22Rv1 (cell line): Measurements from ENCODE around the gene CCDC120.

Experiments
- H3K27ac ChIP-seq: fragments of 450-650 bp; 2 replicates; pipeline ENCODE4 v1.5.1; 2017
- ZFX ChIP-seq: fragments of 450-650 bp; IDR thresholded peaks from 2 replicates; pipeline ENCODE4 v1.6.1; 2017; ENCODE audit warnings: antibody characterized with exemption, borderline replicate concordance
- TF ChIP-seq, protein P1 (sequence below): fragments of 450-650 bp; IDR thresholded peaks from 2 replicates; pipeline ENCODE4 v1.5.1; 2017; ENCODE audit warnings: mild to moderate bottlenecking

Gene CCDC120

DNA sequence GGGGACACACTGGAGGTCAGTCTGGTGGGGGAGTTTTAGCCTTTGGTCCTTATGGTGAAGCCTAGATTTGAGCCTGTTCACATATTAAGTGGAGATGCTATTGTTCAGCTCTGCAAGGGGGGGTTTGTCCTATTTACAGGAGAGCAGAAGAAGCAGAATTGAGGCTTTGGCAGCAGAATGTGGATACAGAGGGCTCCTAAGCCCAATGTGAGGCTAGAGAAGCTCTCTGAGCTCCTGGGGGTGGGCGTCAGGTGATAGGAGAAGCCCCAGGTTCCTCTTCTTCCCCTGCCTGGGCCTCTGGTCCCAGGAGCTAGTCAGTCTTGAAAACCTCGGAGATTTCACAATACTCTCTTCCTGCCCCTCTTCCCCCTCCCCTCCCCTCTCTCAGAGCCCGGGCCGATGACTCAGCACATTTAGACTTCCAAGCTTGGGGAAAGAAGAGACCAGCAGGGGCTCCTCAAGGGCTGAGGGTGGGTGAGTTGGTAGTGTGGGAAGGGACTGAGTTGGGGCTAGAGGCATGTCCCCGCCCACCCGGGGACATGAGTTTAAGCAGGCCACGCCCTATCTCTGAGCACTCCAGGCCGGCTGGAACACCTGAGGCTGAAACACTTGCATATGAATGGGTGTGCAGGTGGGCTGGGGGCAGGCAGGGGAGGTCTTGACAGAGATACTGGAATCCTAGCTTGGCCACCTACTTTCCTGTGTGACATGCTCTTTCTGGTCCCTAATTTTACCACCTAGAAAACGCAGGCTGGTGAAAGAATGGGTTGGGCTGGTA is 19.0 kb upstream of the CCDC120 start:
- no peak for TF ChIP-seq ZFX
- TF ChIP-seq, protein P1, sequence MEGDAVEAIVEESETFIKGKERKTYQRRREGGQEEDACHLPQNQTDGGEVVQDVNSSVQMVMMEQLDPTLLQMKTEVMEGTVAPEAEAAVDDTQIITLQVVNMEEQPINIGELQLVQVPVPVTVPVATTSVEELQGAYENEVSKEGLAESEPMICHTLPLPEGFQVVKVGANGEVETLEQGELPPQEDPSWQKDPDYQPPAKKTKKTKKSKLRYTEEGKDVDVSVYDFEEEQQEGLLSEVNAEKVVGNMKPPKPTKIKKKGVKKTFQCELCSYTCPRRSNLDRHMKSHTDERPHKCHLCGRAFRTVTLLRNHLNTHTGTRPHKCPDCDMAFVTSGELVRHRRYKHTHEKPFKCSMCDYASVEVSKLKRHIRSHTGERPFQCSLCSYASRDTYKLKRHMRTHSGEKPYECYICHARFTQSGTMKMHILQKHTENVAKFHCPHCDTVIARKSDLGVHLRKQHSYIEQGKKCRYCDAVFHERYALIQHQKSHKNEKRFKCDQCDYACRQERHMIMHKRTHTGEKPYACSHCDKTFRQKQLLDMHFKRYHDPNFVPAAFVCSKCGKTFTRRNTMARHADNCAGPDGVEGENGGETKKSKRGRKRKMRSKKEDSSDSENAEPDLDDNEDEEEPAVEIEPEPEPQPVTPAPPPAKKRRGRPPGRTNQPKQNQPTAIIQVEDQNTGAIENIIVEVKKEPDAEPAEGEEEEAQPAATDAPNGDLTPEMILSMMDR, result no peak
- no peak overlapping the region for H3K27ac ChIP-seq

DNA sequence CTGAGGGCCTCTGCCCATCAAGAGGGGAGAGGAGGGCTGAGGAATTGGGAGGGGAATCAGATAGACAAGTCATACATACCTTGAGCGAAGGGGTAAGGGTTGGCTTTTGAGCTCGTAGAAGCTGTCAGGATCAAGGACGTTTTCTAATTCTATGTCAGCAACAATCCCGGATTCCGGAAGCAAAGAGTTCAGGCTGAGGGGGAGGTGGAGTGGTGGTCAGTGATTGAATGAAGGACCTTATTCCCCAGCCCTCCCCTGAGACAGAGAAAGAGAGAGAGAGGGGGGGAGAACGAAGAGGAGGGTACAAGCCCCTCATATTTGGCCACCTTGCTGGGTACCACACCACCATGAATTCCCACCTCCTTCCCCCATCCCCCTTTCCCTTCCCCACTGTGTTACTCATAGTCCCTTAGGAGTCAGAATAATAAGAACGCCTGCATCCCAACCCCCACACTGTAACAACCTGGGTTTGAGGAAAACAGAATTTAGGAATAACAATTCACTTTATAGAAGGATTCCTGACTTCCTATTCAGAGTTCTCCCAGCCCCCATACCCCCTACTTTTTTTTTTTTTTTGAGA is 18.3 kb upstream of the CCDC120 start:
- no peak overlapping the region for H3K27ac ChIP-seq
- no peak for TF ChIP-seq ZFX
- TF ChIP-seq, protein P1, result no peak

DNA sequence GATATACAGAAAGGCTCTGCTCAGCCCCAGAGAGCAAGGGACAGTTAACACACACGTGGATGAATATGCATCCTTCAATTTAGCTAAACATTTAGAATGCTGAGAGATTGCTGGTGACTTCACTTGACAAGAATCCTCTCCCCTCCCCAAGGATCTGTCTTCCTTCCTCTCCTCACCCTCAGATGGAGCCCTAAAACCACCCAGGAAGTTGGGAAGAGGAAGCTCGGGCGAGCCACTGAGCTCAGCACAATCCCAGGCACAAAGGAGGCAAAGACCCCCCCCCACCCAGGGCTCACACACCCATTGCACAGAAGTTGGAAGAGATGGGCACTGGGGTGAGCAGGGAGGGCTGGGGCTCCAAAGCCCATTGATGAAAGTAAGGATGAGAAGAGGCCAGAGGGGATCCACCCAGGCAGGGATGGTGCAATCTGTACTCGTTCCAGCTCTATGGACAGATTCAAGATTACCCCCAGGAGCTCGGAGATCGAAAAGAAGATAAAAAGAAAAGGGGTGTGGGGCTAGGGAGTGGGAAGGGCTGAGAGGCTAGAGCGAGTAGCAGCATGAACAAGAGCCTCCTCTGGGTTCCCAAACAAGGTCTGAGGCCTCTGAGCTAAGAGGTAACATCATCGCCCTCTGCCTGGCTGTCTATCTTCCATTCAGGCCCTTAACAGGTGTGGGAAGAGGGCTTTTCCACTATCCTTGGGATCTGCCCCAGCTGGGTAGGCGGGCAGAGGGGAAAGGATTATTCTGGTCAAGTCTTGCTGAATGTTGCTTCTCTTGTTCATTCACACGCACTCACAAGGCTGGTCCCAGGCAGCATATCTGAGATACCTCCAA is 16.8 kb upstream of the CCDC120 start:
- TF ChIP-seq ZFX, result no peak
- TF ChIP-seq, protein P1, result no peak
- H3K27ac ChIP-seq, result peak overlapping the region; percentile 58; the same call in 1 of the 2 replicates

DNA sequence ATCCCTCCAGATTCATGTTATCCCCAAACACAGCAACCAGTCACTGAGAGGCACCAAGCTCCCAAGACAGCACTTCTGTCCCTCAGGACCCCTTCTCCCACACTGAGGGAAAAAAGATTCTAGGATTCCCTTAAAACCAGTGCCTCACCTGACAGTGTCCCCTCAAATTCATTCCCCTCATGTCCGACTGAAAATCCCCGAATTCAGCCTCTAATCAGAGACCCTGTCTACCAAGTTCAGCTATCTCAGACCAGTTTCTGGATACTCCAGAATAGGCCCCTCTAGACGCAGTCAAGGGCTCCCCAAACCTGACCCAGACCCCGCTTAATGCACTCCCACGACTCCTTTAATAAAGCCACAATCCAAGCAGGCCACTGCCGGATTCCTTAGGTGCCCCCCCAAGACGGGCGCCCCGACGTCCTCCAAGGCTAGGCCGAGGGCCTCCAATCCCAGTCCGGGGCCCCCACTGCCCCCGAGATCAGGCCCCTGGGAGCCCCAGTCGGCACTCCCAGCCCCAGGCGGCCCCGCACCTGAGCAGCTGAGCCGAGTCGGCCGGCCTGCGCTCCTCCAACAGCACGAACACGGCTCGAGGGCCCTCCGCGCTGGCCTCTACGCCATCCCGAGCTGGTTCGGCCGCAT is 16.1 kb upstream of the CCDC120 start:
- peak overlapping the region; percentile 58 for H3K27ac ChIP-seq
- no peak for TF ChIP-seq ZFX
- TF ChIP-seq, protein P1, result no peak

DNA sequence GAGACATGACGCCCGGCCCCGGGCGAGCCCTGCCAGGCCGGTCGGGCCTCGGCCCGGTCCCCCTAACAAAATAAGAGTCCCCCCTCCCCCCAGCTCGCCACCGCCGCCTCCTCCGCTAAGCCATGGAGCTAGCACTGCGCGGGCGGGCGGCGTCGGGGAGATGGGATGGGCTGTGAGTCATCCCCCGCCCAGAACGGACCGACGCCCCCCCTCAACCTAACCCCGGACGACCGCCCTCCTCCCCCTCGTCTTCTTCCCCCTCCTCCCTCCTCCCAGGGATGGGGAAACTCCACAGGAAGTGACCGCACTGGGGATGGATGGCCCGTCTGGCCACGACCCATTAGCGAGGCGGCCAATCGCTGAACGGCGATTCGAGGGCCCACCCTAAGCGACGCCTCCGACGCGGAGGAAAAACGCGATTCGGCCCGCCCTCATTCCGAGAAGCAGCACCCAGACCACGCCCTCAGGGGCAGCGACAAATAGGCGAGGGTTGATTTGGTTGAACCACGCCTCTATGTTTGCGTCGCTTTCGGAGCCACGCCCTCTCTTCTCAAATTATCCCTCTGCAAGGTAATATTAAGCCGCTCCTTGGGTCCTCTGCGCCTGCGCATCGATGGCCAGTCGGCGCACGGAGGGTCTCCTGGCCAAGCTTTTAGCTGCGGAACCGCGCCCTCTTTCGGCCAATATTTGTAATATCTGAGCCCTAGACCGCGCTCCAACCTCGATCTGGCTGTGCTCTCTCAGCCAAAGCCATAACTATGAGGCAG is 15.4 kb upstream of the CCDC120 start, which contains the start of gene TFE3:
Gene TFE3 (minus strand): TSS at position 138 of the 767 bp plus-strand sequence. CDS start 131 bp downstream, at position 7.
- peak within 1 kb of the TSS; percentile 58 for H3K27ac ChIP-seq
- no peak for TF ChIP-seq ZFX
- TF ChIP-seq, protein P1, result peak; percentile 73

DNA sequence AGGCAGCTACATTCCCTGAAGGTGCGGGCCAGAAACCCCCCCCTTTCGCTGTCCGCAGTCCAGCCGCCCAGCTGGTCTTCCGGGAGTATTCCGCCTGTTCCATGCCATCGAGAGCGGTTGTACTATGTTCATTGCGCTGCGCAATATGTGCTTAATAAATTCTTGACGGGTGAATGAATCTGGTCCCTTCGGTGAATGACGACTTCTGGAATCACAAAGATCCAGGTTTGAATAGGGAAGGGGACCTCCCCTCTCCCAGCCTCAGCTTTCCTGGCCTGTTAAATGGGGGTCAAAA is 14.9 kb upstream of the CCDC120 start:
- TF ChIP-seq, protein P1, result peak; percentile 29
- TF ChIP-seq ZFX, result no peak
- peak overlapping the region; percentile 53; the same call in 1 of the 2 replicates for H3K27ac ChIP-seq
